ENCODE results near the gene CEP250.

CEP250 gene

DNA sequence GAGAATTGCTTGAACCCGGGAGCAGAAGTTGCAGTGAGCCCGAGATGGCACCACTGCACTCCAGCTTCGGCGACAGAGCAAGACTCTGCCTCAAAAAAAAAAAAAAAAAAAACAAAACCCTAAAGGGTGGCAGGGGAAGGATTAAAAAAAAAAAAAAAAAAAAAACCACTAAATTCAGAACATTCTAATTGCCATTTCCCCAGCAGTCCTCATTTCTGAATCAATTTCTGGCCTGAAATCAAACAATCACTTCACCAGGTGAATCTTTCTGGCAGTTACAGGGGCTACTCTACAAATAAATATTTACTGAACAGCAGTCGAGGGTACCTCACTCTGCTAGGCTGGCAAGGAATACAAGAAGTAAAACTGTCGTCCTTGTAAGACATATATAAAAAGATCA is 44.8 kb upstream of the CEP250 start:
- Histone ChIP-seq H3K79me2 (ENCODE audit: control insufficient read depth, low read length) (peaks cover 63% of the 10 kb centered on the region), H4K20me1 (ENCODE audit: control insufficient read depth, insufficient read depth, low read depth, low read length) (no peaks in the 10 kb centered on the region), H3F3A (ENCODE audit: control insufficient read depth, insufficient read depth) (peaks cover 8% of the 10 kb centered on the region; the same call in 1 of the 2 replicates), H3K36me3 (ENCODE audit: control insufficient read depth, low read length) (peaks cover 44% of the 10 kb centered on the region), H3K27ac (ENCODE audit: low read depth, low read length) (no peak overlapping the region), H3K4me1 (ENCODE audit: control insufficient read depth, low read length) (peaks cover 10% of the 10 kb centered on the region), H3K4me2 (ENCODE audit: low read length) (peak overlapping the region; percentile 73), H3K27me3 (ENCODE audit: control insufficient read depth, low read length) (no peaks in the 10 kb centered on the region; the same call in 1 of the 2 replicates), H3K4me3 (ENCODE audit: low read length) (peak overlapping the region; percentile 94), H3K9me2 (replicated peaks; ENCODE audit: control insufficient read depth, low read length) (no peaks in the 10 kb centered on the region), H3K9me3 (ENCODE audit: control insufficient read depth, insufficient read depth, low read length) (no peaks in the 10 kb centered on the region)
- TF ChIP-seq EZH2phosphoT487 (IDR thresholded peaks at IDR 0.05; ENCODE audit: borderline replicate concordance, low read length) = no peak
- TF ChIP-seq, protein P1, sequence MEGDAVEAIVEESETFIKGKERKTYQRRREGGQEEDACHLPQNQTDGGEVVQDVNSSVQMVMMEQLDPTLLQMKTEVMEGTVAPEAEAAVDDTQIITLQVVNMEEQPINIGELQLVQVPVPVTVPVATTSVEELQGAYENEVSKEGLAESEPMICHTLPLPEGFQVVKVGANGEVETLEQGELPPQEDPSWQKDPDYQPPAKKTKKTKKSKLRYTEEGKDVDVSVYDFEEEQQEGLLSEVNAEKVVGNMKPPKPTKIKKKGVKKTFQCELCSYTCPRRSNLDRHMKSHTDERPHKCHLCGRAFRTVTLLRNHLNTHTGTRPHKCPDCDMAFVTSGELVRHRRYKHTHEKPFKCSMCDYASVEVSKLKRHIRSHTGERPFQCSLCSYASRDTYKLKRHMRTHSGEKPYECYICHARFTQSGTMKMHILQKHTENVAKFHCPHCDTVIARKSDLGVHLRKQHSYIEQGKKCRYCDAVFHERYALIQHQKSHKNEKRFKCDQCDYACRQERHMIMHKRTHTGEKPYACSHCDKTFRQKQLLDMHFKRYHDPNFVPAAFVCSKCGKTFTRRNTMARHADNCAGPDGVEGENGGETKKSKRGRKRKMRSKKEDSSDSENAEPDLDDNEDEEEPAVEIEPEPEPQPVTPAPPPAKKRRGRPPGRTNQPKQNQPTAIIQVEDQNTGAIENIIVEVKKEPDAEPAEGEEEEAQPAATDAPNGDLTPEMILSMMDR (IDR thresholded peaks at IDR 0.05; ENCODE audit: low read depth, low read length, poor library complexity, severe bottlenecking) = no peak

DNA sequence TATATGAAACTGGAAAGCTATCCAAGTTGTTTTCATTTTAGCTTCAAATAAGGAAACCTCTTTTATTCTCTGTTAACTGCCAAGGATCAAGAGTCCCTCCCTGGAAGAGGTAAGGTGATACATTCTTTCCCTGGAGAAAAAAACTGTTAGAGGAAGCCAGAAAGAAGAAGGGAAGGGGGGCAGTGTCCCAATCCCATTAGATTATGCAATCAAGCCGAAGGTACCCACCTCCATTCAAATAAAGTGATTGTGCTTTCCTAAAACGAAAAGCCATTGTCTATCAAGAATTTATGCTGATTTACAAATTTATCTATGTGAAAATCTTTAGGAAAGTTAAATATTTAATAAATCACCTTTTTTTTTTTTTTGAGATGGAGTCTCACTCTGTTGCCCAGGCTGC is 34.1 kb upstream of the CEP250 start:
- Histone ChIP-seq H3K79me2 (ENCODE audit: control insufficient read depth, low read length) (no peaks in the 10 kb centered on the region), H3K9me3 (ENCODE audit: control insufficient read depth, insufficient read depth, low read length) (no peaks in the 10 kb centered on the region), H4K20me1 (ENCODE audit: control insufficient read depth, insufficient read depth, low read depth, low read length) (no peaks in the 10 kb centered on the region), H3K4me3 (ENCODE audit: low read length) (no peak overlapping the region), H3K27me3 (ENCODE audit: control insufficient read depth, low read length) (peaks cover 12% of the 10 kb centered on the region), H3K4me1 (ENCODE audit: control insufficient read depth, low read length) (no peaks in the 10 kb centered on the region), H3F3A (ENCODE audit: control insufficient read depth, insufficient read depth) (no peaks in the 10 kb centered on the region), H3K36me3 (ENCODE audit: control insufficient read depth, low read length) (no peaks in the 10 kb centered on the region), H3K4me2 (ENCODE audit: low read length) (no peak overlapping the region), H3K9me2 (replicated peaks; ENCODE audit: control insufficient read depth, low read length) (no peaks in the 10 kb centered on the region), H3K27ac (ENCODE audit: low read depth, low read length) (no peak overlapping the region)
- TF ChIP-seq, protein P1 (IDR thresholded peaks at IDR 0.05; ENCODE audit: low read depth, low read length, poor library complexity, severe bottlenecking) = no peak
- TF ChIP-seq EZH2phosphoT487 (IDR thresholded peaks at IDR 0.05; ENCODE audit: borderline replicate concordance, low read length) = no peak

DNA sequence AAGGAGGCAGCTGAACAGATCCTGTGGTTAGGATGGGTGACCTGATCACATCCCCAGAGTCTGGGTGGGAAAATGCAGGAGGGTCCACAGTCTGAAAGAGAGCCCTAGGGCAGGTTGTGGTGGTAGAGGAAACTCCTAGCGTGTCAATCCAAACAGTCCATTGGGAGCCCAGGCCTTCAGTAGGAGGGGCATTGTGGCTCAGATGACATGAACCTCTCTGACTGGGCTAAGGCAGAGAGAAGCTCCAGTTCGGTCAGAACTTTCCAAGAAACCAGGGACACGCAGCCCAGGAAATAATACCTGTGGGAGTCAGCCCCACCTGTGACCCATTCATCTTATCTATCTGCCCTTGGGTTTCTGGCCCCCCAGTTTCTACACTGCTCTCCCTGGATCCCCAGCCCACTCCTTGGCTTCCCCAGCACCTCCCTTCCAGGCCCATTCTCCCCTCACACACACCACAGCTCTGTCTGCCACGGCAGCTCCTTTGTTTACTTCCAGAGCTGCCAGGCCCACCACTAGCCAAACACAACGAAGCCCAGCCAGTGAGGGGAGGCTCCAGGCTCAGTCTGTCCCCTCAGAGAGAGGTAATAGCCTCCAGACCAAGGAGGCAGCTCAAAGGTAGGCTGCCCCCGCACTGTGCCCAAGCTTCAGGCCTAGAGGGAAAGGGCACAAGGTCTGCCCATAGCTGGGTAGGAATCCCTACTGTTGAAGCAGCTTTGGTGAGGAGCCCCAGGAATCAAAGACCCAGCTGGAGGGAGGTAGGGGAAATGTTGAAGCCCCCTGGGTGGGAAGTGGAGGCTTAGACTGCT is 23.6 kb upstream of the CEP250 start:
- Histone ChIP-seq H3K36me3 (ENCODE audit: control insufficient read depth, low read length) (no peaks in the 10 kb centered on the region), H3K27me3 (ENCODE audit: control insufficient read depth, low read length) (no peaks in the 10 kb centered on the region), H3K79me2 (ENCODE audit: control insufficient read depth, low read length) (no peaks in the 10 kb centered on the region), H3K9me3 (ENCODE audit: control insufficient read depth, insufficient read depth, low read length) (no peaks in the 10 kb centered on the region), H3K4me1 (ENCODE audit: control insufficient read depth, low read length) (no peaks in the 10 kb centered on the region), H3K4me3 (ENCODE audit: low read length) (no peak overlapping the region), H3K27ac (ENCODE audit: low read depth, low read length) (no peak overlapping the region), H4K20me1 (ENCODE audit: control insufficient read depth, insufficient read depth, low read depth, low read length) (no peaks in the 10 kb centered on the region), H3K9me2 (replicated peaks; ENCODE audit: control insufficient read depth, low read length) (no peaks in the 10 kb centered on the region), H3F3A (ENCODE audit: control insufficient read depth, insufficient read depth) (no peaks in the 10 kb centered on the region), H3K4me2 (ENCODE audit: low read length) (no peak overlapping the region)
- TF ChIP-seq, protein P1 (IDR thresholded peaks at IDR 0.05; ENCODE audit: low read depth, low read length, poor library complexity, severe bottlenecking) = no peak
- no peak for TF ChIP-seq EZH2phosphoT487 (IDR thresholded peaks at IDR 0.05; ENCODE audit: borderline replicate concordance, low read length)

All from DOHH2 (cell line).